HG02588 (cell line): ENCODE measurements around the gene CCDC188.

Source experiments
- ATAC-seq: cut with Tn5 transposase; IDR thresholded peaks from one replicate; pipeline ENCODE4 v1.9.1; 2021; ENCODE audit warnings: mild to moderate bottlenecking, moderate library complexity; ENCODE audit not compliant: unreplicated experiment

Gene CCDC188

GRCh38 chr22:20123366-20124082 is 27.3 kb downstream of the CCDC188 start:
- ATAC-seq: no peak

- ATAC-seq: no peak
These were observed 28.9 kb downstream of the CCDC188 start for GRCh38 chr22:20121856-20122415.

GRCh38 chr22:20118300-20119020 is 32.4 kb downstream of the CCDC188 start:
- no peak for ATAC-seq

- ATAC-seq: peak; percentile 13
These were observed 33.1 kb downstream of the CCDC188 start for GRCh38 chr22:20117633-20118299.

GRCh38 chr22:20116951-20117632 is 33.8 kb downstream of the CCDC188 start, which contains the start of gene TRMT2A:
Gene TRMT2A, minus strand, starts transcription at chr22:20117226. Its CDS starts 320 bp downstream, at chr22:20116906.
- peak; percentile 75 for ATAC-seq

GRCh38 chr22:20116376-20116950 is 34.4 kb downstream of the CCDC188 start:
- no peak for ATAC-seq

- ATAC-seq: no peak
These were observed 35.0 kb downstream of the CCDC188 start, which contains the start of gene RANBP1 for GRCh38 chr22:20115691-20116375. Gene RANBP1, plus strand, starts transcription at chr22:20116104. Its CDS starts 81 bp downstream, at chr22:20116185.

GRCh38 chr22:20114506-20115475 is 36.1 kb downstream of the CCDC188 start:
- ATAC-seq: no peak

- no peak for ATAC-seq
These were observed 37.1 kb downstream of the CCDC188 start for GRCh38 chr22:20113551-20114310.

GRCh38 chr22:20112623-20113511 is 38.0 kb downstream of the CCDC188 start:
- ATAC-seq: no peak

GRCh38 chr22:20111689-20112622 is 38.9 kb downstream of the CCDC188 start:
- ATAC-seq: no peak

- no peak for ATAC-seq
These were observed 39.7 kb downstream of the CCDC188 start for GRCh38 chr22:20111045-20111688.

- no peak for ATAC-seq
These were observed 40.4 kb downstream of the CCDC188 start for GRCh38 chr22:20110359-20110985.

- no peak for ATAC-seq
These were observed 41.2 kb downstream of the CCDC188 start for GRCh38 chr22:20109411-20110358.
